SKM-1 (cell line): ENCODE measurements around the gene PHACTR1.
"Not testable (repeated sequence)": the region's sequence is repeated elsewhere in the genome, so short reads cannot be mapped to it uniquely, and the experiment has no call there.

ENCODE experiments used
- DNase-seq: peaks from one replicate; lab custom pipeline; 2025; ENCODE audit not compliant: unreplicated experiment; lab: John Stamatoyannopoulos, UW

The PHACTR1 gene

GRCh38 chr6:13222048-13222447 is 505.5 kb downstream of the PHACTR1 start:
- DNase-seq = no peak

DNA sequence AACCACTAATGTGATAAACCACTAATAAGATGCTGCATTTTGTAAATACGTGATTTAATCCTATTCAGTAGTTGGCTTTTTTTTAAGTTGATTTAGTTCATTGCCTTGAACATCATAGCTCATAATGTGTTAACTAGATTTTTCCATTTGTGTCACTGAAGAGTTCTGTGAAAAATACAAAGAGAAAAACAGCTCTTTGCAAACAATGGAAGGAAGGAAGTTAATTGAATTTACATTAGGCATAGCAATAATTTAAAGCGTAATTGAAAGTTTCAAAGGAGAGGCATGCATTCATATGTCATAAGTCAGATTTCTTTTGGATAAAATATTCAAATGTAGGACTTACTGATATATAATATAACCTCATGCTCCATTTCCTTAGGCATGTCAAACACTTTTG is 509.5 kb downstream of the PHACTR1 start:
- DNase-seq = no peak

DNA sequence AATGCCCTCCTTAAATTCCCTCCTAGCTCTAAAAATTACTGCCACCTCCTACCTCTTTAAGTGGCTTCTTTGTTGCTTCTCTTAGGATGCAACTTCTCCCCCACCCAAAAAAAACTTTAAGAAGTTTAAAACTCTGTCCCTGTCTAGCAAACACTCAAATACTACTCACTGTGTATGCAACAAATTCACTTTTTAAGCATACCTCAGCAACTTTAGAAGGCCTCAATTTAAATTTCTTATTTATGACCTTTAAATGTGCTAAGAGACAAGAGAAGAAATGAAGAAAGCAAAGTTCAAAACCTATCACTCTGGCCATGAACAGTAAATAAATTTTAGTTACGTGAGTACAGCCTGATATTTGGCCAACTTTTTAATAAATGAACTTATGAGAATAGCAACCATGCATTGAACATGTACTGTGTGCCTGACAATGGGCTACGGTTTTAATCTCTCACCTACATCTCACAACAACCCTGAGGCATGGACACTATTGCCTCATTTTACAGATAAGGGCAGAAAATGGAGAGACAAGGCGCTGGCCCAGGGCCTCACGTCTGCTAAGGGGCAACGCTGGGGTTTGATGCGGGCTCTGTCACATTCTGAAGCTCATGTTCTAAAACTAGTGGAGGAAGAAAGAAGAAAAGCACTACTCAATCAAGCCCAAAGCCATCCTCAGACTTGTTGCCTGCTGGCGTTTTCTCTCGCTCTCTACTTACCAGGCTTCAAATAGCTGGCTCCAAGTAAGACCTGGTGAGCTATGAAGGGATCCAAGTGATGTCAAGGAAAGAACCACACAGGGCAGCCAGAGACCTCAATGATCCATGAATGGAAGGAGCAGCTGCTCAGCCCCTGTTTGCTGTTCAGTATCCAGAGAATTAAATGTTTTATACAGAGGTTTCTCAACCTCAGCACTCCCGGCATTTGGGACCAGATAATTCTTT is 512.0 kb downstream of the PHACTR1 start:
- no peak for DNase-seq

DNA sequence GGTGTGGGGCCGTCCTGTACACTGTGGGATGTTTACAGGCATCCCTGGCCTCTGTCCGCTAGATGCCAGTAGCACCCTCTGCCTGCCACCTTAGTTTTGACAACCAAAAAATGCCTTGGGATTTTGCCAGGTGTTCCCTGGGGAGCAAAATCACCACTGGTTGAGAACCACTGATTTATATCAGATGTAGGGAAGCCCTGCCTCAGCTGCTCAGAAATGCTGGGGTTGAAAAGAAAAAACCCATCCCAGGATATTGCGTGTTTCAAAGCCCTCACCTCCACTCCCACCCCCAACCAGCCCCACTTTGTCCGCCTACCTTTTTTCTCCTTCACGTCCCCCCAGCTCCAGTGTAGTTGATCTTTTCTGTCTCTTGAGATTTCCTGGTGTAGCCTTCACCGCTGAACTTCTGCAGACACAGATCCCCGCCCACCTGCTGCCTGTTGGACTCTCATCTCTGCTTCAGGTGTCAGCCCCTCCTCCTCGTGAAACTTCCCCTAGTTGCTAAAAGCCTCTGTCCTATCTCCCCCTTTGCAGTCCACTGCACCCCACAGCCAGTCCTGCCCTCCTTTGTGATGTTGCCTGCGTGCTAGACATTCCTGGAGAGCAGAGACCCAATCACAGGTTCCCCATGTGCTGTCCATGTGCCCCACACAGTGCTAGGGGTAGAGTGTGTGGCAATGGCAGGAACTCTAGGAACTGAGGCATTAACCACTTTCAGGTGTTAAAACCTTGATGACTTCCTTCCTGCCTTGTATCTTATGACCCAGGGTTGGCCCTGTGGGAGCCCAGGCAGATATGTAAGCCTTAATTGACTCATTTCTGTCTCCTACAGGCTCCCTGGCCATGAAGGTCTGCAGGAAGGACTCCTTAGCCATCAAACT is 512.9 kb downstream of the PHACTR1 start:
- DNase-seq = no peak

- no peak for DNase-seq
Measured at GRCh38 chr6:13233106-13233505, 516.5 kb downstream of the PHACTR1 start.

DNA sequence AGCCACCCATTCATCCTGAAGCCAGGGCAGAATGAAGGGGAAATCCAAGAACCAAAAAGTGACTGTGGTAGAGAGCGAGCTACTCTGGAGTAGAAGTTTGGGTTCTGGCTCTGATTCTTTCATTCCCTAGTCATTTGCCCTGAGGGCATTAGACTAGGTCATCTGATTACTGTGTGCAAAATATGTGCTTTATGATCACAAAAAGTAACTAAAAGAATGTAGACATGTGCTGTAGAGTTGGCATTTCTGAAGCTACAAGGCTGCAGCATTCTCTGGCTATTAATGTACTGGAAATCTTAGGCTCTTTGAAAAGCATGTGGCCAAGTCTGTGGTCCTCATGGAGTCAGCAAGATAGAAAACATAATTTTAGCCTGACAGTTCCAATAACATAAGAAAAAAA is 517.6 kb downstream of the PHACTR1 start:
- no peak for DNase-seq

GRCh38 chr6:13235339-13235738 is 518.8 kb downstream of the PHACTR1 start:
- no peak for DNase-seq

GRCh38 chr6:13237318-13237717 is 520.8 kb downstream of the PHACTR1 start:
- no peak for DNase-seq

GRCh38 chr6:13238017-13238416 is 521.5 kb downstream of the PHACTR1 start:
- no peak for DNase-seq

- no peak for DNase-seq
Measured at GRCh38 chr6:13238640-13239216, 522.2 kb downstream of the PHACTR1 start.

DNA sequence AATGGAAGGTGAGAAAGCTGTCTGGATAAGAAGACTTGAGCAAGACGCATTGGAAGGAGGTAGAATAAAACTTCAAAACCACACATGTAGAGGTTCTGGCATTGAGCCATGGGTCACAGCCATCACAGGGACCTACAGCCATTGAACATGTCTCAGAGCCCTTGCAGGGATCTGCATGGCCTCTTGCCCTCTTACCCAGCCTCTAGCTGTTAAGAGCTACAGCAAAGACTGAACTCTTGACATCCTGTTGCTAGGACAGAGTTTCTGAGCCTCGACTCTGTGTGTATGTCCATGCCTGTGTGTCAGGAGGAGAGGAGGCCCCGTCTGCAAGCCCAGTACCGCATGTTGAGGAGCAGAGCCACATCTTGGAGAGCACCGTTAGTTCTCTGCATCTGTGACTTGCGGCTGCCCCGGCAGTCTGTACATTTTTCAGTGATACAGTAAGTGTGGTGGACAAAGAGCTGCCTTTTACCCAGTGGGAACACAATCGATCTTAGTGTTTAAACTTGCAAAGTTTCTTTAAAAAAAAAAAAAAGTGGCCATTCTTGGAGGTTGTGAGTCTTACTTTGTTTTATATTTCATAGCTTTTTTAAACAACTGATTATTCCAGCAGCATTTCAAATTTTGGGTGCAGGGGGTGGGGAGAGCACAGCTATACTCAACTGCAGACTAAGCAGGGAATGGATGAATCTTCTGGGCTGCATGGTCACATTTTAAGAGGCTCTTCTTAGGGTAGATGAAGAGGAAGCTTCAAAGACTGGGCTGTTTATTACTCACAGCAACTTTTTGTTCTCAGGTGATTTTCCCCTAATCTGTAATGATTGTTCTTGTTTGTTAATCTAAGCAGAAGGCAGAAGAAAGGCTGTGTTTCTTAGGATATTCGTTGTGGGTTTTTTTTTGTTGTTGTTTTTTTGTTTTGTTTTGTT is 523.2 kb downstream of the PHACTR1 start:
- DNase-seq = no peak

DNA sequence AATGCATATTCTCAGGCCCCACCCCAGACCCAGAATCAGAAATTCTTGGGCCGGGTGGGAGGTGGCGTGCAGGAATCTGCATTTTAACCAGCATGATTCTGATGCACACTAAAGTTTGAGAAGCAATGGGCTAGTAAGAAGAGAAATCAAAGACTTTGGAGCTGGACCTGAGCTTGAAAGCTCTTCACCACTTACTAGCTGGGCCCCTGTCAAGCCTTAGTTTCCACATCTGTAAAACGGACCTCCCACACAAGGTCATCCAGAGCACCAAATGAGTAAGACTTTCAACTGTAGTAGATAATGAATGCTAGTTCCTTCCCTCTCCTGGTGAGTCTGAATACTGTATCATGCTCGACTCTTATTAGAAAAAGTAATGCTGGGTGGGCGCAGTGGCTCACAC is 524.8 kb downstream of the PHACTR1 start:
- DNase-seq = no peak

GRCh38 chr6:13242178-13242577 is 525.6 kb downstream of the PHACTR1 start:
- no peak for DNase-seq

GRCh38 chr6:13242590-13242989 is 526.0 kb downstream of the PHACTR1 start:
- DNase-seq = no peak

- no peak for DNase-seq
Measured at GRCh38 chr6:13243033-13243432, 526.5 kb downstream of the PHACTR1 start.

- not testable (repeated sequence) for DNase-seq
Measured at GRCh38 chr6:13243745-13244144, 527.2 kb downstream of the PHACTR1 start.

GRCh38 chr6:13247627-13248026 is 531.1 kb downstream of the PHACTR1 start:
- no peak for DNase-seq

GRCh38 chr6:13248053-13248452 is 531.5 kb downstream of the PHACTR1 start:
- DNase-seq = no peak

GRCh38 chr6:13248584-13248985 is 532.0 kb downstream of the PHACTR1 start:
- no peak for DNase-seq

- DNase-seq = no peak
Measured at GRCh38 chr6:13248994-13249393, 532.4 kb downstream of the PHACTR1 start.
